A549 (cell line): ENCODE measurements around the gene EXOSC5. TPM values are rescaled to one million over a fixed set of nuclear protein-coding genes. Genes with fewer than 3 reads are reported as not detected.

Experiments
- ATAC-seq, 2 experiments: fragments of 200-7000 bp in 1 of 2; fragments of >200 bp in 1 of 2; cut with Nextera tagmentation in 1 of 2; cut with Tn5 transposase in 1 of 2; 3 replicates each; pipeline versions ENCODE4 v1.8.0 to v1.9.1; 2018 to 2020; ENCODE audit warnings: mild to moderate bottlenecking in 1 of 2, moderate library complexity in 1 of 2
- CTCF ChIA-PET: fragments of 300-600 bp; sonication (Branson Sonifier 250); formaldehyde crosslinking; extraction: SDS; loops from one replicate; lab custom pipeline; 2021; ENCODE audit warnings: antibody characterized with exemption, inconsistent platforms; lab: Yijun Ruan, JAX
- POLR2A ChIA-PET: fragments of 350-600 bp; formaldehyde crosslinking; extraction: SDS; loops from one replicate; lab custom pipeline; 2021; ENCODE audit warnings: antibody characterized with exemption, inconsistent platforms; lab: Yijun Ruan, JAX
- DNase-seq, 2 experiments: peaks; one replicate each; pipeline versions ENCODE4 v3.0.0 to v3.0.0-alpha.2; 2011 to 2016; ENCODE audit warnings: low read depth in 1 of 2, low spot score in 1 of 2
- FAIRE-seq: peaks from 2 replicates; lab custom pipeline; 2011; peaks lifted over from hg19 to GRCh38; lab: Jason Lieb, UNC
- H3K27ac ChIP-seq, 2 experiments: fragments of >200 bp; sonication (Bioruptor Twin); formaldehyde crosslinking; 3 replicates each; pipeline ENCODE4 v1.5.1; 2016 to 2017
- H3K4me1 ChIP-seq: fragments of >200 bp; sonication (Bioruptor Twin); formaldehyde crosslinking; 3 replicates; pipeline ENCODE4 v1.6.1; 2016
- H3K4me2 ChIP-seq: fragments of >200 bp; sonication (Bioruptor Twin); formaldehyde crosslinking; 3 replicates; pipeline ENCODE4 v1.6.1; 2016
- H3K4me3 ChIP-seq: fragments of >200 bp; sonication (Bioruptor Twin); formaldehyde crosslinking; 3 replicates; pipeline ENCODE4 v1.5.1; 2016
- H3K9me3 ChIP-seq: fragments of >200 bp; sonication (Bioruptor Twin); formaldehyde crosslinking; 3 replicates; pipeline ENCODE4 v1.6.1; 2016
- BCL3 ChIP-seq: fragments of >200 bp; sonication (Bioruptor Twin); formaldehyde crosslinking; IDR thresholded peaks from 3 replicates; pipeline ENCODE4 v1.6.1; 2016
- CEBPB ChIP-seq, 2 experiments: fragments of >200 bp in 1 of 2; sonication (Bioruptor Twin) in 1 of 2; formaldehyde crosslinking in 1 of 2; IDR thresholded peaks; 2 replicates each; pipeline ENCODE4 v1.6.1; 2012 to 2016
- ELK1 ChIP-seq: fragments of 150-350 bp; IDR thresholded peaks from 2 replicates; pipeline ENCODE4 v1.6.1; 2014; ENCODE audit warnings: low read depth, mild to moderate bottlenecking, low read length
- ESRRA ChIP-seq: fragments of 150-350 bp; IDR thresholded peaks from 2 replicates; pipeline ENCODE4 v1.6.1; 2014; ENCODE audit warnings: mild to moderate bottlenecking, low read length, borderline replicate concordance
- HDAC2 ChIP-seq: fragments of 200-600 bp; sonication (generic); IDR thresholded peaks from 2 replicates; pipeline ENCODE4 v1.6.1; 2016
- HMGXB4 ChIP-seq: fragments of 250-450 bp; sonication (Bioruptor Pico); IDR thresholded peaks from 2 replicates; pipeline ENCODE4 v1.5.0; 2021; ENCODE audit warnings: mild to moderate bottlenecking, moderate library complexity, borderline replicate concordance
- JUN ChIP-seq, 2 experiments: fragments of >200 bp; sonication (Bioruptor Twin); formaldehyde crosslinking; IDR thresholded peaks; 2 replicates in 1 of 2; 3 replicates in 1 of 2; pipeline ENCODE4 v1.6.1; 2016 to 2017
- KDM1A ChIP-seq: fragments of 200-600 bp; sonication (generic); IDR thresholded peaks from 2 replicates; pipeline ENCODE4 v1.6.1; 2016; ENCODE audit warnings: low read depth, mild to moderate bottlenecking
- KDM5A ChIP-seq: fragments of 200-600 bp; sonication (generic); IDR thresholded peaks from 2 replicates; pipeline ENCODE4 v1.6.1; 2016; ENCODE audit warnings: antibody characterized with exemption, mild to moderate bottlenecking
- MAFK ChIP-seq: fragments of 450-650 bp; IDR thresholded peaks from 2 replicates; pipeline ENCODE4 v1.6.1; 2014; ENCODE audit not compliant: partially characterized antibody
- PBX3 ChIP-seq: IDR thresholded peaks from 2 replicates; pipeline ENCODE4 v1.6.1; 2012
- PHF8 ChIP-seq: fragments of 200-600 bp; sonication (generic); IDR thresholded peaks from 2 replicates; pipeline ENCODE4 v1.6.1; 2016; ENCODE audit warnings: low read depth, mild to moderate bottlenecking, antibody characterized with exemption, moderate library complexity, borderline replicate concordance
- POLR2A ChIP-seq: IDR thresholded peaks from 2 replicates; pipeline ENCODE4 v1.6.1; 2012; ENCODE audit warnings: mild to moderate bottlenecking, low read length
- POLR2AphosphoS2 ChIP-seq: conservative IDR thresholded peaks from 2 replicates; pipeline ENCODE4 v1.6.1; 2012; ENCODE audit warnings: low read length, improper control_type of control experiment, inconsistent platforms
- RFX5 ChIP-seq: fragments of 450-650 bp; IDR thresholded peaks from 2 replicates; pipeline ENCODE4 v1.7.1; 2014; ENCODE audit warnings: antibody characterized with exemption, mild to moderate bottlenecking, moderate library complexity
- RNF2 ChIP-seq: fragments of 200-600 bp; sonication (generic); IDR thresholded peaks from 2 replicates; pipeline ENCODE4 v1.6.1; 2016; ENCODE audit warnings: low read depth, mild to moderate bottlenecking, antibody characterized with exemption, moderate library complexity, borderline replicate concordance
- SMC3 ChIP-seq: fragments of >200 bp; sonication (Bioruptor Twin); formaldehyde crosslinking; IDR thresholded peaks from 3 replicates; pipeline ENCODE4 v1.6.1; 2018; ENCODE audit warnings: inconsistent platforms
- TP53 ChIP-seq: fragments of 250-450 bp; sonication (Bioruptor Pico); IDR thresholded peaks from 2 replicates; pipeline ENCODE4 v1.5.0; 2021; ENCODE audit warnings: mild to moderate bottlenecking, moderate library complexity
- ZC3H11A ChIP-seq: fragments of 450-650 bp; IDR thresholded peaks from 2 replicates; pipeline ENCODE4 v1.6.1; 2014; ENCODE audit warnings: antibody characterized with exemption, mild to moderate bottlenecking
- ZNF302 ChIP-seq: fragments of 250-450 bp; sonication (Bioruptor Pico); IDR thresholded peaks from 2 replicates; pipeline ENCODE4 v1.9.0; 2021; ENCODE audit warnings: inconsistent platforms, mild to moderate bottlenecking, moderate library complexity
- WGBS: methylation state at CpG from one replicate; pipeline ENCODE4 v1.1.6; 2017; ENCODE audit errors: missing lambda C conversion rate; 5-methylcytosine and 5-hydroxymethylcytosine counted together
- polyA plus RNA-seq, 4 experiments: library from polyadenylated mRNA; depleted of rRNA in 3 of 4; stranded (reverse); fragments of >200 nt; fragmentation: RNase III in 1 of 4; extraction: RNeasy Plus Mini Kit Qiagen cat#74134 plus additional on column Dnase treatment in 1 of 4; gene quantifications; 2 replicates in 3 of 4; 3 replicates in 1 of 4; pipeline ENCODE4 v1.2.3, GENCODE V29; 2011 to 2017

EXOSC5 gene
- polyA plus RNA-seq, 2 of the 4 experiments (the other 2 are of a cell fraction) = 63.7 to 109 TPM

GRCh38 chr19:41430922-41431321, 33.8 kb upstream of the EXOSC5 start:
- TF ChIP-seq PHF8 (no peak), ZNF302 (no peak), RNF2 (no peak), POLR2A (no peak), BCL3 (no peak)
- ATAC-seq (no peak), DNase-seq (no peak), FAIRE-seq (peak; percentile 77)
- Histone ChIP-seq H3K4me2 (no peak overlapping the region), H3K27ac (no peak overlapping the region), H3K4me3 (no peak overlapping the region), H3K9me3 (no peaks in the 10 kb centered on the region), H3K4me1 (no peaks in the 10 kb centered on the region)
- ChIA-PET CTCF (interaction anchor here (0.5 to 8.1 kb wide), 17 partner anchors 8 to 902 kb away, joined by 3 to 57 read pairs (median 7); partner anchors contain the start of gene DMAC2), POLR2A (interaction anchor here (1.3 to 1.9 kb wide), 3 partner anchors 9 to 67 kb away, joined by 4 to 13 read pairs (median 6); partner anchors contain the start of genes B9D2 and DMAC2)
- WGBS = 96% methylated on average over 6 of the region's 6 CpGs

- 91% methylated on average over 1 of the region's 1 CpG for WGBS
- no peak for TF ChIP-seq BCL3
- TF ChIP-seq CEBPB (IDR thresholded peaks at IDR 0.05) = no peak
- no peak for TF ChIP-seq MAFK
- TF ChIP-seq ELK1 = no peak
- no peak for TF ChIP-seq ZC3H11A
- no peak for TF ChIP-seq RFX5
- TF ChIP-seq TP53 (CRISPR knock-in tag) = no peak
- no peak for TF ChIP-seq KDM1A
- no peak for TF ChIP-seq POLR2AphosphoS2
- TF ChIP-seq JUN (IDR thresholded peaks at IDR 0.05) = no peak
- TF ChIP-seq RNF2 = no peak
- TF ChIP-seq HDAC2 = no peak
- no peak for TF ChIP-seq PBX3
- TF ChIP-seq SMC3 = no peak
- no peak for TF ChIP-seq HMGXB4 (CRISPR knock-in tag)
- TF ChIP-seq KDM5A = no peak
- no peak for TF ChIP-seq ESRRA
- no peak for DNase-seq
- ChIA-PET POLR2A (interaction anchor here (2.3 kb wide), 1 partner anchor 11 kb away, joined by 19 read pairs; no protein-coding TSS in a partner anchor), CTCF (interaction anchor here (0.5 to 8.1 kb wide), 17 partner anchors 8 to 1136 kb away, joined by 3 to 57 read pairs (median 4); partner anchors contain the start of genes DMAC2 and ERICH4)
- Histone ChIP-seq H3K4me2 (no peak overlapping the region), H3K27ac (no peak overlapping the region), H3K9me3 (no peaks in the 10 kb centered on the region), H3K4me3 (no peak overlapping the region), H3K4me1 (no peaks in the 10 kb centered on the region)
- ATAC-seq = no peak; a peak in 1 of 6 replicates
- no peak for FAIRE-seq
These were observed 31.3 kb upstream of the EXOSC5 start for GRCh38 chr19:41428481-41428859.
